Activated naive CD4-positive, alpha-beta T cell treated with anti-CD3 and anti-CD28 coated beads, Interleukin-2, amount 50 U/mL, for 72 hours (primary cell): Measurements from ENCODE around the gene TRIM3. TPM values are rescaled to one million over a fixed set of nuclear protein-coding genes. Genes with fewer than 3 reads are reported as not detected.

ENCODE experiments used
- ATAC-seq, 2 donors: fragments of 150-1000 bp; cut with Tn5 transposase; 2 replicates each; pipeline ENCODE4 v1.10.0; 2021; ENCODE audit warnings: mild to moderate bottlenecking in 2 of 2, moderate library complexity in 2 of 2
- DNase-seq, 2 donors: peaks; one replicate each; pipeline ENCODE4 v3.0.0; 2021 to 2022; ENCODE audit warnings: low spot score in 2 of 2
- H3K27ac Mint-ChIP-seq, 2 donors: one replicate each; pipeline ENCODE4 v1.8.0; 2022; ENCODE audit warnings: mild to moderate bottlenecking in 2 of 2, mixed read lengths in 2 of 2
- H3K36me3 Mint-ChIP-seq, 2 donors: one replicate each; pipeline ENCODE4 v1.8.0; 2022; ENCODE audit warnings: mixed read lengths in 2 of 2
- H3K9me3 Mint-ChIP-seq, 2 donors: one replicate each; pipeline ENCODE4 v1.8.0; 2022; ENCODE audit warnings: mixed read lengths in 2 of 2
- total RNA-seq, 2 donors: library from RNA; stranded (reverse); gene quantifications; one replicate each; pipeline ENCODE4 v1.2.3, GENCODE V29; 2022

Gene TRIM3
- total RNA-seq, 2 donors from 2014 or later, result 4.7 to 19.0 TPM

- ATAC-seq (peak; percentile 28 to 67), DNase-seq (peak; percentile 75 to 79)
- H3K36me3 Mint-ChIP-seq, result no peaks in the 10 kb centered on the region
- no peaks in the 10 kb centered on the region for H3K9me3 Mint-ChIP-seq
- peak within 1 kb of the TSS in 1 of 2 donors; percentile 75 for H3K27ac Mint-ChIP-seq
Measured at GRCh38 chr11:6419009-6419631, 54.6 kb downstream of the TRIM3 start, which contains the start of gene APBB1. APBB1 (minus strand) TSS chr11:6419094; CDS start chr11:6411347, 7,747 bp downstream.

GRCh38 chr11:6418557-6419008, 55.2 kb downstream of the TRIM3 start:
- H3K36me3 Mint-ChIP-seq, result no peaks in the 10 kb centered on the region
- DNase-seq (no peak), ATAC-seq (no peak)
- no peak overlapping the region for H3K27ac Mint-ChIP-seq
- H3K9me3 Mint-ChIP-seq, result no peaks in the 10 kb centered on the region

- DNase-seq, result no peak
- Mint-ChIP-seq H3K9me3 (no peaks in the 10 kb centered on the region), H3K27ac (no peak overlapping the region), H3K36me3 (no peaks in the 10 kb centered on the region)
- ATAC-seq, result no peak
Measured at GRCh38 chr11:6417907-6418556, 55.7 kb downstream of the TRIM3 start.

GRCh38 chr11:6415797-6416196, 57.9 kb downstream of the TRIM3 start:
- no peak for DNase-seq
- Mint-ChIP-seq H3K36me3 (no peaks in the 10 kb centered on the region), H3K27ac (no peak overlapping the region), H3K9me3 (no peaks in the 10 kb centered on the region)
- ATAC-seq, result no peak

GRCh38 chr11:6414874-6415328, 58.8 kb downstream of the TRIM3 start:
- Mint-ChIP-seq H3K36me3 (peaks cover 0 to 1% of the 10 kb centered on the region in 2 donors), H3K27ac (no peak overlapping the region), H3K9me3 (no peaks in the 10 kb centered on the region)
- peak; percentile 14 to 61 for ATAC-seq
- DNase-seq, result peak; percentile 36 to 78

- Mint-ChIP-seq H3K9me3 (no peaks in the 10 kb centered on the region), H3K27ac (no peak overlapping the region), H3K36me3 (peaks cover 0 to 10% of the 10 kb centered on the region in 2 donors)
- DNase-seq (peak; percentile 59 to 82), ATAC-seq (peak; percentile 76 to 87)
Measured at GRCh38 chr11:6413791-6414201, 59.9 kb downstream of the TRIM3 start.

- peaks cover 0 to 10% of the 10 kb centered on the region in 2 donors for H3K36me3 Mint-ChIP-seq
- no peak overlapping the region for H3K27ac Mint-ChIP-seq
- no peak for ATAC-seq
- no peak for DNase-seq
- no peaks in the 10 kb centered on the region for H3K9me3 Mint-ChIP-seq
Measured at GRCh38 chr11:6411594-6412031, 62.1 kb downstream of the TRIM3 start.

- H3K36me3 Mint-ChIP-seq, result peaks cover 0 to 10% of the 10 kb centered on the region in 2 donors
- ATAC-seq (no peak), DNase-seq (no peak)
- no peaks in the 10 kb centered on the region for H3K9me3 Mint-ChIP-seq
- no peak overlapping the region for H3K27ac Mint-ChIP-seq
Measured at GRCh38 chr11:6410695-6411430, 62.9 kb downstream of the TRIM3 start.

GRCh38 chr11:6406370-6406769, 67.4 kb downstream of the TRIM3 start:
- Mint-ChIP-seq H3K9me3 (no peaks in the 10 kb centered on the region), H3K36me3 (peaks cover 0 to 10% of the 10 kb centered on the region in 2 donors), H3K27ac (no peak overlapping the region)
- ATAC-seq (no peak), DNase-seq (no peak)

GRCh38 chr11:6405846-6406245, 67.9 kb downstream of the TRIM3 start:
- no peak for ATAC-seq
- Mint-ChIP-seq H3K27ac (peak overlapping the region in 1 of 2 donors; percentile 0), H3K9me3 (no peaks in the 10 kb centered on the region), H3K36me3 (peaks cover 0 to 15% of the 10 kb centered on the region in 2 donors)
- no peak for DNase-seq

- ATAC-seq, result no peak
- H3K36me3 Mint-ChIP-seq, result peaks cover 4 to 20% of the 10 kb centered on the region in 2 donors
- no peak overlapping the region for H3K27ac Mint-ChIP-seq
- no peaks in the 10 kb centered on the region for H3K9me3 Mint-ChIP-seq
- no peak for DNase-seq
Measured at GRCh38 chr11:6405052-6405667, 68.6 kb downstream of the TRIM3 start.

GRCh38 chr11:6404342-6405051, 69.2 kb downstream of the TRIM3 start:
- H3K36me3 Mint-ChIP-seq, result peaks cover 6 to 20% of the 10 kb centered on the region in 2 donors
- DNase-seq, result no peak
- H3K27ac Mint-ChIP-seq, result peak overlapping the region in 1 of 2 donors; percentile 3
- H3K9me3 Mint-ChIP-seq, result no peaks in the 10 kb centered on the region
- peak; percentile 23 to 36 for ATAC-seq

- DNase-seq (no peak), ATAC-seq (no peak)
- H3K9me3 Mint-ChIP-seq, result no peaks in the 10 kb centered on the region
- H3K27ac Mint-ChIP-seq, result peak overlapping the region in 1 of 2 donors; percentile 86
- peaks cover 13 to 23% of the 10 kb centered on the region in 2 donors for H3K36me3 Mint-ChIP-seq
Measured at GRCh38 chr11:6403539-6403938, 70.2 kb downstream of the TRIM3 start.

GRCh38 chr11:6402561-6402981, 71.2 kb downstream of the TRIM3 start:
- no peaks in the 10 kb centered on the region for H3K9me3 Mint-ChIP-seq
- ATAC-seq (peak; percentile 95), DNase-seq (peak; percentile 58 to 83)
- H3K27ac Mint-ChIP-seq, result peak overlapping the region; percentile 85 to 86
- H3K36me3 Mint-ChIP-seq, result peaks cover 13 to 23% of the 10 kb centered on the region in 2 donors

- Mint-ChIP-seq H3K27ac (peak overlapping the region; percentile 85 to 86), H3K9me3 (no peaks in the 10 kb centered on the region), H3K36me3 (peaks cover 13 to 23% of the 10 kb centered on the region in 2 donors)
- ATAC-seq (peak; percentile 49 to 51), DNase-seq (no peak)
Measured at GRCh38 chr11:6402061-6402470, 71.7 kb downstream of the TRIM3 start.

- no peaks in the 10 kb centered on the region for H3K9me3 Mint-ChIP-seq
- peaks cover 13 to 23% of the 10 kb centered on the region in 2 donors for H3K36me3 Mint-ChIP-seq
- DNase-seq, result no peak
- no peak overlapping the region for H3K27ac Mint-ChIP-seq
- no peak for ATAC-seq
Measured at GRCh38 chr11:6401464-6401863, 72.3 kb downstream of the TRIM3 start.
